Stimulated activated CD8-positive, alpha-beta memory T cell treated with anti-CD3 and anti-CD28 coated beads, Interleukin-7, amount 100 ng/mL, for 48 hours (primary cell): Measurements from ENCODE around the gene SPEM1.

Source experiments
- DNase-seq, 2 donors: peaks; one replicate each; pipeline ENCODE4 v3.0.0-alpha.2; 2020; ENCODE audit warnings: low read depth in 1 of 2; ENCODE audit errors: extremely low read depth in 1 of 2

SPEM1 gene

DNA sequence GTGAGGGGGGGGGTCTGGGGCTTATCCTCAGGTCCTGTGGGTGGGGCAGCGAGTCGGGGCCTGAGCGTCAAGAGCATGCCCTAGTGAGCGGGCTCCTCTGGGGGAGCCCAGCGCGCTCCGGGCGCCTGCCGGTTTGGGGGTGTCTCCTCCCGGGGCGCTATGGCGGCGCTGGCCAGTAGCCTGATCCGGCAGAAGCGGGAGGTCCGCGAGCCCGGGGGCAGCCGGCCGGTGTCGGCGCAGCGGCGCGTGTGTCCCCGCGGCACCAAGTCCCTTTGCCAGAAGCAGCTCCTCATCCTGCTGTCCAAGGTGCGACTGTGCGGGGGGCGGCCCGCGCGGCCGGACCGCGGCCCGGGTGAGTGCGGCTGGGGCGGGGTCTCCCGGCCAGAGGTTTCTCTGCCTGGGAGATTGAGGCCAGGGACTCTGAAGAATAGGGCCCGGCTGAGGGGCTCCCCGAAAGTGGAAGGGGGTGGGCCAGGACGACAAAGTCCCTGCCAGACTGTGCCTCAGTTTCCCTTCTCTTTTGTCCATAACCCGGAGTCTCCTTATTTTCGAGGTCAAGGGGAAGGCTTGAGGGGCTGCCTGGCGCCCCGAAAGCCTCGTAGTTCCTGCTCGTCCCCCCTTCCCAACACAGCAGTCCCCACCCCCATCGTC is 19.5 kb downstream of the SPEM1 start, which contains the start of gene FGF11:
Gene FGF11 (plus strand): TSS at position 51 of the 651 bp plus-strand sequence. CDS start 109 bp downstream, at position 160.
- DNase-seq = no peak

- DNase-seq = no peak
Observed at GRCh38 chr17:7440113-7440833, 20.1 kb downstream of the SPEM1 start.

DNA sequence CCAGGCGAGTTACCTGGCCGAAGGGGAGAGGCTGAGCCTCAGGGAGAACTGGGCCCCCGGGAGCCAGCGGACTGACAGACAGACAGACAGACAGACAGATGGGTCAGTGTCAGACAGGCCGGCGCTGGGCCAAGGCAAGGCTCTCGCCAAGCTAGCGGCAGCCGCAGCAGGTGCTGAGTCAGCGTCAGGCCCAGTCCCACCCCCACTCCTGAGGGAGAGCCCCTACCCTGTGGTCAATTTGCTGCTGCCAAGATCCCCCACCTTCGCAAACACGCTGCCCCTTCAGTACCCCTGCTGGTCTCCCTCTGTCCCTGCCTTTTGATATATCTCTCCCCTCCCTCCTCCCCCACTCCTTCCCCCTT is 20.7 kb downstream of the SPEM1 start:
- no peak for DNase-seq

- DNase-seq = no peak
Observed at GRCh38 chr17:7441266-7441665, 21.1 kb downstream of the SPEM1 start.

GRCh38 chr17:7442142-7442541 is 22.0 kb downstream of the SPEM1 start:
- DNase-seq = no peak

DNA sequence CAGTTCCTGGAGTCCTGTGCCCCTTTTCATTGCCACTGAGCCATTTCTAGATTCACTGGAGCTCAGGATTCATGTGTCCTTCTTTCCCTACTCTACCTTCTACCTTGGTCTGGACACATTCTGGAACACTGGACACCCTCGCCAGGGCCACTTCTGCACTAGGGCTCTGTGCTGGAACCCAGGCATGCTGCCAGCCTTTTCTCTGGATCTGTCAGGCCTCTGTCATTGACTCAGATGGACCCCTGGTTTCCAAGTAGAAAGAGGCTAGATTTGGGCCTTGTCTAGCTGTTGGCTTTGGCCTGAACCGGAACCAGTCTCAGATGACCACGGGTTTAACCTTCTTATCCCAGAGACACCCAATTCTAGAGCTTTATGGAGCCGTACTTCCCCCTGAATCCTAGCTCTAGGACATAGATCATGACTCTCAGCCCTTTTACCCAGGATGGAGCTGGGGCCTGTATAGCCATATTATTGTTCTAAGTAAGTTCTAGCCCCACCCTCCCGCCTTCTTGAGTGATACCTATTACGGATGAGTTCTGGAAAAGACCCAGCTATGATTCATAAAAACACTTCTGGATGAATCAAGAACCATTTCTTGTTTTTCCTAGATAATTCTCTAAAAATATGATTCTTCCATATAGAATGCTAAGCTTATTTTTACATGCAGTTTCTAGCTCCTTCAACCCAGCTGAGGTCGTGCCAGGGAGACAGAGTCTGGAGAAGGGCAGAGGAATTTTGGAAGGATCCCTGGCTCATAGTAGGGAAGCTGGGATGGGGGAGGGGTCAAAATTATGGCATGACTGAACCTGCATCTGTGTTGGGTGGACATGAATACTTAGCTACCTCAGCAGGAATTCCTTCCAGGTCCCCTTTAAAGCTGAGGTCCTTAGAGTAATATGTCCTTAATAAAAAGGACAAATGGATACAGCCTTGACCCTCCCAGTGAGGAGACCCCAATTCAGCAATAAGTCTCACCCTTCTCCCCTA is 23.7 kb downstream of the SPEM1 start:
- DNase-seq = no peak

DNA sequence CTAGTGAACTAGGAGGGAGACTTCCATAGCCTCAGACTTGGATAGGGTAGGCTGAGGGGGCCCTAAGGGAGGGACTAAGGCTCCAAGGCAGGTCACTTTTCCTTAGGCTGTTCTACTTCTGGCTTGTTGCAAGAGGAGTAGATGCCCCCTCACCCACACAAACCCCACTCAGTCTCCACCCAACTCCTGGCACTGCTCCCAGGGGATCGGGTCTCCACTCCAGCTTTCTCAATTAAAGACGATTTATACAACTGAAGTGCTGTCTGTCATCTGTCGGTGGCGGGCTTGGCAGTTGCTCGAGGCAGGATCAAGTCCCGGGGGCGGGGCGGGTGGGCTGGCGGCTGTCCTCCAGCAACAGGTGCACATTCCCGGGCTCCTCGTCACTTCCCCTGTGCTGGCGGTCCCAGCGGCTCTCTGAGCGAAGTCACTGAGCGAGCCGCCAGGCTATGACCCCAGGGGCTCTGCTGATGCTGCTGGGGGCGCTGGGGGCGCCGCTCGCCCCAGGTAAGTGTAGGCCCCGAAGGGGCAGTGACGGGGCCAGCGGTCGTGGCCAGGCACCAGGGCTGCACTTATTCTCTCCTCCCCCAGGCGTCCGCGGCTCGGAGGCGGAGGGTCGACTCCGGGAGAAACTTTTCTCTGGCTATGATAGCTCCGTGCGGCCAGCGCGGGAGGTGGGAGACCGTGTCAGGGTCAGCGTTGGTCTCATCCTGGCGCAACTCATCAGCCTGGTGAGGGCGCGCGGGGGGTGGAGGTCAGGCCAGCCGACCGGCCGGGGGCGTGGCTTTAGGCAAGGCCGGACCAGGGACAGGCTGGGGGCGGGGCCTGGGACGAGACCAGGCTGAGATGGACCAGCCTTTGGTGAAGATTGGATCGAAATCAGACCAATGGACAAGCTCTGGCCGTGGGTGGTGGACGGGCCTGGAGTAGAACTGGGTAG is 24.8 kb downstream of the SPEM1 start, which contains the start of gene CHRNB1:
Gene CHRNB1 (plus strand): TSS at position 380 of the 937 bp plus-strand sequence. CDS start 67 bp downstream, at position 447.
- no peak for DNase-seq

GRCh38 chr17:7445619-7445968 is 25.5 kb downstream of the SPEM1 start:
- no peak for DNase-seq

DNA sequence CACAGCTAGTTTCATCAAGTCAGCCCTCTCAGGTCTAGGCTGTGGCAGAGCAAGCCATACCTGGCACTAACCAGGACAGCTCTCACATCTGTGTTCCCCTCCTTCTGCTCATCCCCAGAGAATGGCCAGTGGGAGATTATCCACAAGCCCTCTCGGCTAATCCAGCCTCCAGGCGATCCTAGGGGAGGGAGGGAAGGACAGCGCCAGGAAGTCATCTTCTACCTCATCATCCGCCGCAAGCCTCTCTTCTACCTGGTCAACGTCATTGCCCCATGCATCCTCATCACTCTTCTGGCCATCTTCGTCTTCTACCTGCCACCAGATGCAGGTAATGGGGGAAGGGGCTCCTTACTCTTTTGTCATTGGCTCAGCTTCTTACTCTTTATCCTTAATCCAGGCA is 28.3 kb downstream of the SPEM1 start:
- DNase-seq = no peak

DNA sequence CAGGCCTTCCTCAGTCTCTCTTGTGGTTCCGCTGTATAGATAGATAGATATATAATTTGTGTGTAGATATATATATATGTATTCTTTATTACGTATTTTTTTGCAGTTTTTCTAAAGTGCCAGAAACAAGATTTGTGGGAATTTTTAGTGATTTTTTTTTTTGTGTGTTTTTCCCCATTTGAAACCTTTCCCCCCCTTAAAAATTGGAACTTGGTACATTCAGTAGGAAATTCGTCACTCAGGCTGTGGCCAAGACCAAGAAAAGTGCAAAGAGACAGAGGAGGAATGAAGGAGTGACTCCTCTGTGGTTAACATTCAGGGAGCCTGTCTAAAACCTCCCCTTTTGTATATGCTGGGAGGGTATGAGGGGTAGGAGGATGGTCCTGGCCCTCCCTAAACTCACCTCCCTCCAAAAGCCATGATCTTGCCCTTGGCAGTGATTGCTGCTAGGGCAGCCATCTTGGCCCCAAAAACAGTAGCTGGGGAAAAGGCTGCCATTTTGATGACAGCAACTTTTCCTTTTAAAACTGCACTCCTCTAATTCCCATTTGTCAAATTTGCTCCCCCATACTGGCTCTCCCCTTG is 39.9 kb downstream of the SPEM1 start:
- DNase-seq = no peak

- no peak for DNase-seq
Observed at GRCh38 chr17:7460850-7461660, 40.9 kb downstream of the SPEM1 start.

DNA sequence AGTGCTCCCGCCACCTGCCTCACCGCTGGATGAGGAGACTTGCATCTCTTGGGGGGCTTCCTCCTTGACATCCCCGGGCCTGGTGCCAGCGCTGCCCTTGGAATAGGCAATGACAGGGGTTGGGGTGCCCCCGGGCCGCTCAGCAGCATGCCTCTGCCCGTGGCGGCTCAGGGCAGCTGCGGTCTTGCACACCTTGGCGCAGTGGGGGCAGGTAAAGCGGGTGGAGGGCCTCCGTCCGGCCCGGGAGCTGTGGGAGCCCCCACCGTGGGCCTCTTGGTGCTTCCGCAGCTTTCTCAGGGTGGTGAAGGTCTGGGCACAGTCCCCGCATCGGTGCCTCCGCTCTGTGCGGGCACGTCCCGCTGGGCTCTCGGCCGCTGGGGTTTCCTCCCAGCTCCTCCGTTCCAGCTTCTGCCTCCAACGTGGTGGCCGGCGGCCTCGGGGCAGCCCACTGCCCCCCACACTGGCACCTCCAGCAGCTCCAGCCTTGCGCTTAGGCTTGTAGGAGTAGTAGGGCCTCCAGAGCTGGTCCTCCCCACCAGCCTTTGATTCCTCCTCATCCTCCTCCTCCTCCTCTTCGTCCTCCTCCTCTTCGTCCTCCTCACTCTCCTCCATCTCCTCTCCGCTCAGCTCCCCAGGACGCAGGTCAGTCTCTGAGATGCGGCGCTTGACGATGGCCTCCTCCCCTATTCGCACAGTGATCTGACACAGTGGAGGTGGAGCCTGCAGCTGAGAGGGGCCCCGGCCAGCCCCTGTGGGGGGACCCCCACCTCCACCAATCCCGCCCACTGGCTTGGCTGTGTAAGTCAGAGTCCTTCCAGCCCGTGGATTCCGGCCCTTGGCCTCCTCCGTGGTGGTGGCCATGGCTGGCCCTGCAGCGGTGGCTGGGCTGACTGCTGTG is 42.6 kb downstream of the SPEM1 start:
- DNase-seq = no peak

- no peak for DNase-seq
Observed at GRCh38 chr17:7463372-7463846, 43.3 kb downstream of the SPEM1 start.

DNA sequence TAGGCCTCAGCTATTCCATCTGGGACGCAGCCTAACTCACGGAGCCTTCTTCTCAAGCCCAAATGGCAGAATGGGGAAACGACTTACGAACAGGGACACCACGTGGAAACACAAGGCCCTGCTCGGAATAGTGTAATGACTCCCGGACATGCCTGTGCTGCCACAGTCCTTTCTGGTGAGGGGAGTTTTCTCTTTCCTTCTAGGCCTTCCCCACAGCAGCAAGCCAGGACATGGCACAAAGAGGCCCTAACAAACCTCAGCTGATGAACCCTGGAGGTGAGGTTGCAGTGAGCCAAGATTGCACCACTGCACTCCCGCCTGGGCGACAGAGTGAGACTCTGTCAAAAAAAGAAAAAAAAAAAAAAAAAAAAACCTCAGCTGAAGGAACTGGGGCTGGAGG is 44.0 kb downstream of the SPEM1 start:
- no peak for DNase-seq

DNA sequence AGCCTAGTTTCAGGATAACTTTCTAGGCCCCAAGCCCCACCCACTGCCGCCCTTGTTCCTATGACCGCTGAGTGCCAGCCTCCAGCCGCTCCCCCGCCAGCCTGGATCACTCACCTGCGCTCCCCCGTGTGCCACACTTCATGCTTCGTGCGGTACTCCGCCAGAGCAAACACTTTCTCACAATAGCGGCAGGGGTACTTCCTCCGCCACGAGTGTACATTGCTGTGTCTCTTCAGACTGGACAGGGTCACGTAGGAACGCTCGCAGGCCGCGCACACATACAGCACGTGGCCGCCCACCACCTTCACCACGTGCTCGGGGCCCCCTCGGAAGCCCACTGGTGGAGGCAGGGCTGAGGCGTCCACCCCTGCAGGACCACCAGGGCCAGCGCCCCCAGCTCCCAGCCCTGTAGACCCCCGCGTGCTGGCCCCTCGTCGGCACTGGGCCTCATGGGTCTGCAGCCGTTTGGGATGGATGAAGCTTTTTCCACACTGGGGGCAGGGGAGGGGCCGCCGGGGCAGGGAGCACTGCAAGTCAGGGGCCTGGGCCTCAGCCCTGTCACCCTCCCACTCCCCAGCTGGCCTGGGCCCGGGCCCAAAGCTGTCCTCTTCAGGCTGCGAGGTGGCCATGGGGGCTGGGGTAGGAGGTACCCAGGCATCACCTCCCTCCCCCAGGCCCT is 45.6 kb downstream of the SPEM1 start:
- DNase-seq = no peak

DNA sequence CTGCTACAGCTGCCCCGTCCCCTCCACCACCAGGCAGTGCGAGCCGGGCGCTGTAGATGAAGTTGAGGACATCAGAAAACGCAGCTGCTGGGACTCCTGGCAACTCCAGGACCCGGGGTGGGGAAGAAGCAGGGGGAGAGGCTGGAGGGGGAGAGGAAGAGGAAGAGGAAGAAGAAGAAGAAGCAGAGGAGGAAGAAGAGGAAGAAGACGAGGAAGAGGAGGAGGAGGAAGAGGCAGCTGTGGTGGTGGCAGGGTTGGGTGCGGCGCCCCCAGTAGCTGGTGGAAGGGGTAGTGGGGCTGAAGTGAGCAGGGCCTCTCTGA is 46.2 kb downstream of the SPEM1 start:
- no peak for DNase-seq

DNA sequence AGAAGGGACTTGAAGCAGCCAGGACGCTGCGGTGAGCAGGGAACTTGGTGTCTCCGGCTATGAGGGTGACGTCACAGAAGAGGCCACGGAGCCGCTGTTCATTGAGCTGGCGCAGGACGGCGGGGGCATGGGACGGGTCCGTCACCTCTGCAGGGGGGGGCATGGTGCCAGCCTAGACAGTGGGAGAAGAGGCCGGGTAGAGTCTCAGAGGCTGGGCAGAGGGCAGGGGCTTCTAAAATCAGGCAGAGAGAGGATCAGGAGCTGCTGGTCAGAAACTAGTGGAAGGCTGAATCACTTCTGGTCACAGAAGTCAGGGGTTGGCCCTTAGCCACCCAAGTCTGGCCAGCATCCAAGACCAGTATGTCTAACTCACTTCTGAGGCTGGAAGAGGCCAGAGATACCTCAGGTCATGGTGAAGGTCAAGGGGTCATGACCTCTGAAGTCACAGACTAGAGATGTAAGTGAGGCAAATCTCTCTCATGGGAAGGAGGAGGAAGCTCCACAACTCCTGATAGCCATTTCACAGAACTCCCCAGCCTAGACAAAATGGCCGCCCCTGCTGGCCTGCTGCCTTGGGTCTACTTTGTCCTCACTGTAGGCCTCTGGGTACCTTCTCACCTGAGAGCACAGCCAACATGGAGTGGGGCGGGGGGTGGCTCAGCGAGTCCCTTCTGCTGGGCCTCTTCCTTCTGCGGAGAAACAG is 46.7 kb downstream of the SPEM1 start:
- DNase-seq = no peak
